Astrocyte of the cerebellum (primary cell): ENCODE measurements around the gene EVC.
A peak's percentile ranks its signal among the peaks of the same experiment; 100 is the strongest.

Experiments used
- DNase-seq: peaks from one replicate; pipeline ENCODE4 v3.0.0-alpha.2; 2011; ENCODE audit warnings: low read depth
- H3K4me3 ChIP-seq: 2 replicates; pipeline ENCODE4 v1.5.1; 2011; ENCODE audit warnings: mild to moderate bottlenecking, low read depth, low read length, moderate library complexity
- in situ Hi-C: cut with HindIII; loops from 2 replicates; pipeline ENCODE4 v1.10.0; 2017; ENCODE audit warnings: low sequenced_read_pairs
- TF ChIP-seq, protein P1 (sequence below): IDR thresholded peaks from 2 replicates; pipeline ENCODE4 v1.5.1; 2012; ENCODE audit warnings: low read length, low read depth, moderate library complexity, mild to moderate bottlenecking; ENCODE audit errors: missing control alignments

EVC gene

DNA sequence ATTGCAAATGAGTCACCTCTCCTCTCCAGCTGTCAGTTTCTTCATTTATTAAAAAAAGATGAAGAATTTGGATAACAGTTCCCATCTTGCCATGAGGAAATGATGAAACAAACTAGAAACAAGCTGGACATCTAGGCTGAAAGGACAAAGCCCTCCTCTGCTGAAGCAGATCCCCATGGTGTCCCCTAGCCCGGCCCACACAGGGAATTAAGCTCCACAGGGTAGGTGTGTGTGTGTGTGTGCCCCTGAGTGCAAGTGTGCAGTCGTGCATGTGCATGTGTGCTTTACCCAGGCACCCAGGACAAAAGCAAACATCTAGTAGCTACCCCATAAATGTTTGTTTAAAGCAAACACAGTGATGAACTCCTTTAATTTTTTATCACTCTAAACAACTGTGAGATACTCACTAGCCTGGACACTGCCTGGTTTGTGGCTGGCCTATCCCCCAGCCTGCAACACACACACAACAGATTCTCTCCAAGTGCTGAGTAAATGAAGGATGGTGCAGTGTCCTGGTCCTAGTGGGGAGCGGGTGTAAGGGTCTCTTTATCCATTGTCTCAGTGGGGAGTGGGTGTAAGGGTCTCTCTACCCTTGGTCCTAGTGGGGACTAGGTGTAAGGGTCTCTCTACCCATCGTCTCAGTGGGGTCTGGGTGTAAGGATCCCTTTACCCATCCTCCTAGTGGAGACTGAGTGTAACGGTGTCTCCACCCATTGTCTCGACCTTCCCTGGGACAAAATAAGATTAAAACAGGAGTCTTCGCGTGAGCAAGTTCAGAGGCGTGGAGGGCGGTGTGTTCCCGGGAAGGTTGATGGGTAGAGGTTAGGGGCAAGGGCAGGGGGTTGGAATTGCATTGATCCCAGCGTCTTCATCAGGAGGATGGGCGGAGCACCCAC, 688 bp upstream of the EVC start:
- DNase-seq, result no peak
- peak overlapping the region; percentile 56 for H3K4me3 ChIP-seq
- in situ Hi-C loops, result no loop called here
- TF ChIP-seq, protein P1, sequence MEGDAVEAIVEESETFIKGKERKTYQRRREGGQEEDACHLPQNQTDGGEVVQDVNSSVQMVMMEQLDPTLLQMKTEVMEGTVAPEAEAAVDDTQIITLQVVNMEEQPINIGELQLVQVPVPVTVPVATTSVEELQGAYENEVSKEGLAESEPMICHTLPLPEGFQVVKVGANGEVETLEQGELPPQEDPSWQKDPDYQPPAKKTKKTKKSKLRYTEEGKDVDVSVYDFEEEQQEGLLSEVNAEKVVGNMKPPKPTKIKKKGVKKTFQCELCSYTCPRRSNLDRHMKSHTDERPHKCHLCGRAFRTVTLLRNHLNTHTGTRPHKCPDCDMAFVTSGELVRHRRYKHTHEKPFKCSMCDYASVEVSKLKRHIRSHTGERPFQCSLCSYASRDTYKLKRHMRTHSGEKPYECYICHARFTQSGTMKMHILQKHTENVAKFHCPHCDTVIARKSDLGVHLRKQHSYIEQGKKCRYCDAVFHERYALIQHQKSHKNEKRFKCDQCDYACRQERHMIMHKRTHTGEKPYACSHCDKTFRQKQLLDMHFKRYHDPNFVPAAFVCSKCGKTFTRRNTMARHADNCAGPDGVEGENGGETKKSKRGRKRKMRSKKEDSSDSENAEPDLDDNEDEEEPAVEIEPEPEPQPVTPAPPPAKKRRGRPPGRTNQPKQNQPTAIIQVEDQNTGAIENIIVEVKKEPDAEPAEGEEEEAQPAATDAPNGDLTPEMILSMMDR, result peak; percentile 58

DNA sequence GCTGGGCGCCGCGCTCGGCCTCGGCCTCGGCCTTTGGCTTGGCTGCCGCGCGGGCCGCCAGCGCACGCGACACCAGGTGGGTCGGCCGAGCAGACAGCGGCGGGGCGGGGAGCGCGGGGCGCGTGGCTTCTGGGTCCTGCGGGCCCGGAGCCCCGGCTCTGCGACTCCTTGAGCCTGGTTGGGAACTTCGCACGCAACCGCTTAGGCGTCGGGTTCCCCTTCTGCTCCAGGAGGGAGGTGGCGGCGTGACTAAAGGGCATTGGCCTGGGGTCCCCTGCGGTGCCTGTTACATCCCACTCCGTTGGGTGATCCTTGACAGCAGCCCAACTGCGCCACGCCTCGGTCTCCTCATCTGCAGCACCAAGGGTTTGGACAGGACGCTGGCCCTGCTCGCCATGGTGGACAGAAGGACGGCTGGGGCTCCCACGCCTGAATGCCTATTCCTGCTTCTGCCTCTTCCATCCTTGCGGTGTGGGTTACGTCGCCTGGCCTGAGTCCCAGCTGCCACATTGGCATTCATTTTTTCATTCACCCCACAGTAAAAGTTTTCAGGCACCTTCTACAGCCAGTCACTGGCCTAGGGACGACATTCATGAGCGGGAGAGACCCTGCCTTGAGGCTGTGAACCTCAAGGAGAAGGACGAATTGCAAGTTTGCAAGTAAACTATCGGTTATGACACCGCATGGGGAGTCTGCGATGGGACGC, 631 bp downstream of the EVC start:
- peak overlapping the region; percentile 56 for H3K4me3 ChIP-seq
- DNase-seq, result no peak
- in situ Hi-C loops, result no loop called here
- TF ChIP-seq, protein P1, result no peak

DNA sequence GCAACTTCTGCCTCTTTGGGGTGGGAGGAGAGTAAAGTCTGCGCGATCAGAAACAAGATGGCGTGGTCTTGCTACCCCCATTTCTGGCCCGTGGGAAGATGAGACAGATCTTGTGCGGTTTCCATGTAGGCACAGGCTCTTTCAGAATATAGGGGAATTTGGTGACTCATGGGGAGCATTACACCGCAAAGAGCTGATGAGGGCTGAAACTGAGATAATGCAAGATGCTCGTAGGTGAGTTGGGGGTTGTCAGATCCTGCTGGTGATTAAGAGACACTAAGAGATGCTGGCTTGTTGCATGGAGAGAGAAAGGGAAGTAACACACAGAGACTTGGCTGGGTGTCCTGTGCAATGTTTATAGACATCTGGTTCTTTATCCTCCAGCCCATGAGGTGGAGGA, 1.5 kb downstream of the EVC start:
- in situ Hi-C loops, result no loop called here
- TF ChIP-seq, protein P1, result no peak
- peak; percentile 41 for DNase-seq
- H3K4me3 ChIP-seq, result peak overlapping the region; percentile 56

DNA sequence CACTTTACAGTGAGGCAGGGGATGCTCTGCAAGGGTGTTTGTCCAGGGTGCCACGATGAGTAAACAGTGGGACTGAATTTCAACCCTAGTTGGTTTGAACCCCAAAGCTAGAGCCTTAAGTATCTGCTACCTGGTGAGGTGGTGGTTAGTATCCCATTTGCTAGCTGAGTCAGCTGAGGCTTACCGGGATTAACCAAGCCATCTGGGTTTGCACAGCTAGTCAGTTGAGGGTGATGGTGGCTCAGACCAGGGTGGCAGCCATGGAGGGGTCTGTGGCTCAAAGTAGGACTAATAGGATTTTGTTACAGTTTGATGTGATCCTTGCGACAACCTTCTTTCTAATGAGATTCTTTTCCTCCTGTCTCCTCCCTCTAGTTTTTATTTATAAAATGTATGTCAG, 1.9 kb downstream of the EVC start:
- TF ChIP-seq, protein P1, result no peak
- peak overlapping the region; percentile 56 for H3K4me3 ChIP-seq
- in situ Hi-C loops, result no loop called here

DNA sequence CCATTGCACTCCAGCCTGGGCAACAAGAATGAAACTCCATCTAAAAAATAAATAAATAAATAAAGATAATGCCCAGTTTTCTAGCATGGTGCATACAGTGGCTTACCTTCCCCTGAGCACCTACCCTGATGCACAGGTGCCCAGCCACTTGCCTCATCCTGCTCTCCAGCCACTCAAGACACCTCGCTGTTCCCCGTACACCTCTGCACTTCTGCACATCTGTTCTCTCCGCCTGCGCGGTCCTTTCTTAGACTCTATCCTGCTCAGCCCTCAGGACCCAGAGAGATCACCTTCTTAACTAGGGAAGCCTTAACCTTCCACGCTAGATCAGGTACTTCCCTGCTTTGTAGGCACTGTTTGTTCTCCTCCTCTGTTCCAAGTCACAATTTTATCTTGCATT, 2.9 kb downstream of the EVC start:
- no peak overlapping the region for H3K4me3 ChIP-seq
- in situ Hi-C loops, result no loop called here
- DNase-seq, result no peak
- TF ChIP-seq, protein P1, result no peak

More for the DNA sequence above, 1.9 kb downstream of the EVC start:
- no peak for DNase-seq

DNA sequence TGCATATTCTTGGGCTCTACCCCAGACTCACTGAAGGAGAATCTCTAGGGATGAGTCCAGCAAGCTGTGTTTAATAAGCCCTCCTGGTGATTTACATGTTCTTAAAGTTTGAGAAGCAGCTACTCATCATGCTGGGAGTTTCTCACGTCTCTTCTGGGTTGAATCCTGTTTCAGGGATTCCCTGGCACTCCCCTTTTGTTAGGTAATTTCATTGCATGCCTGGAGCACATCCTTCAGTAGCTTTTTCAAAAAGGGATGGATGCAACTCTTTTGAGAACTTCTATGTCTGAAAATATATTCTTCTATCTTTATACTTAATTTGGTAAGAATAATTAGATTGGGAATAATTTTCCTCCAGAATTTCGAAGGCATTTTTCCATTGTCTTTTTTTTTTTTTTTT, 4.4 kb downstream of the EVC start:
- no peak for DNase-seq
- H3K4me3 ChIP-seq, result no peak overlapping the region
- in situ Hi-C loops, result no loop called here
- TF ChIP-seq, protein P1, result no peak
